GM21717 (cell line): ENCODE measurements around the gene DNAJC6.

Experiments used
- ATAC-seq: cut with Tn5 transposase; IDR thresholded peaks from one replicate; pipeline ENCODE4 v1.9.1; 2021; ENCODE audit warnings: mild to moderate bottlenecking, moderate library complexity; ENCODE audit not compliant: unreplicated experiment

The DNAJC6 gene

GRCh38 chr1:65399003-65399402 lies 89.7 kb downstream of the DNAJC6 start:
- ATAC-seq = no peak

- no peak for ATAC-seq
Measured at GRCh38 chr1:65401612-65402011, 92.3 kb downstream of the DNAJC6 start.

GRCh38 chr1:65404941-65405340 lies 95.6 kb downstream of the DNAJC6 start:
- no peak for ATAC-seq

- no peak for ATAC-seq
Measured at GRCh38 chr1:65407877-65408276, 98.5 kb downstream of the DNAJC6 start.

- ATAC-seq = no peak
Measured at GRCh38 chr1:65409314-65409713, 100.0 kb downstream of the DNAJC6 start.

- no peak for ATAC-seq
Measured at GRCh38 chr1:65409816-65410326, 100.5 kb downstream of the DNAJC6 start.

DNA sequence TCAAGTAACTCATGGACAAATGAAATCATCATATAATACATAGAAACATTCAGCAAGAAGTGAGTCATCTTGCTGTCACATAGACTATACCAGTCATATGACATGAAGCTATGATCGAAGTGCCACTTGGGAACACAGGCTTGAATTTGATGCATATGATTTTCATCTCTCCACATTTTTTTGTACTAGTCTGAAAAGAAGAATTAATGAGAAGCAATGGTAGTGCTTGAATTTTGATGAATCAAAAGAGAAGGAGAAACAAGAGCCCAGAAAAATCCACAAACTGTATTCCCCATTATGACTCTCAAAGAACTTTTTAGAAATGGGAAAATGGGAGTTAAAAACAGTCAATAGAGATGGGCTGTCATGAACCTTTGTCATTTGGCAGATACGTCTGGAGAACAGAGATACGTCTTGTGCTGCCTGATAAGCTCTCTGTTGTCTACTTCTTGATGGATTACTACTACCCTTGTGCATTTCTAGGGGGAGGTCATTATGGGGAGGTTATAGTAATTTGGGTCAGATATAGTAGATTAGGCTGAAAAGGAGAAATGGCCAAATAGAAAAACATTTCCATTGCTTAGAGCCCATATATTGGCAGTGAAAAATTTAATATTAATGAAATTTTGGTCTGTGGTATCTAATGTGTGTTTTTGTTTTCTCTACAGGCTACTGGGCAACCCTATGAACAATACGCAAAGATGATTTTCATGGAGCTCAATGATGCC lies 103.1 kb downstream of the DNAJC6 start:
- ATAC-seq = no peak

DNA sequence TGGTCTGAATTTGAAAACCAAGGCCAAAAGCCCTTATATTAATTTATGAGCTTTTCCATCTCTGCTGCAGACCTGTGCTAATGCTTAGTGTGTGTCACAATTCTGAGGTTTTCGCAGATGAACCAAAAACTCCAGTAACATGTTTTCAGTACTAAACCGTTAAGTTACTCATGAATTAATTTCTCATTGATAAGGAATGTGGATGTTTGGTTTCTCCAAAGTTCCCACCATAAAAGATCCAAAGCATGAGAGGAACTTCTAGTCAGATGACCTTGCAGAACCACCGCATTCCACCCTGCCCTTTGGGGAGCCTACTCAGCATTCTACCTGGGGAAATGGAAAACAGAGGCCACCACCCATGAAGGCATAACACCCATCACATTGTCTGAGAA lies 103.6 kb downstream of the DNAJC6 start:
- ATAC-seq = no peak

DNA sequence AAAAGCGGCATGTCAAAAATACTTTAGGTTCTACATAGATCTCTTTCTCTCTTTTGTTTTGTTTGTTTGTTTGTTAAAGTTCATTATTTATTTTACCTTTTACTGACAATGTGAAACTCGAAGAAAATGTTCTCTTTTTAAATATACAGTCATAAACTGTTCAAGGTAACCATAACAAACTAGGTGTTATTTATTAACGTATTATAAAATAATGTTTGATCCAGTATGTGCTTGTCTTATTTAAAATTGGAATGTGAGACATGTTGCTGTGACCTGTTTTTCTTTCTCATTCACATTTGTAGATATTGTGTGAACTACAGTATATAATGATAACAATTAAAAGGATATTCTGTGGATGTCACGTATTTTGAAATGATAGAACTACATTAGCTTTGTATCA lies 105.2 kb downstream of the DNAJC6 start:
- no peak for ATAC-seq

- ATAC-seq = no peak
Measured at GRCh38 chr1:65416767-65417166, 107.4 kb downstream of the DNAJC6 start.

DNA sequence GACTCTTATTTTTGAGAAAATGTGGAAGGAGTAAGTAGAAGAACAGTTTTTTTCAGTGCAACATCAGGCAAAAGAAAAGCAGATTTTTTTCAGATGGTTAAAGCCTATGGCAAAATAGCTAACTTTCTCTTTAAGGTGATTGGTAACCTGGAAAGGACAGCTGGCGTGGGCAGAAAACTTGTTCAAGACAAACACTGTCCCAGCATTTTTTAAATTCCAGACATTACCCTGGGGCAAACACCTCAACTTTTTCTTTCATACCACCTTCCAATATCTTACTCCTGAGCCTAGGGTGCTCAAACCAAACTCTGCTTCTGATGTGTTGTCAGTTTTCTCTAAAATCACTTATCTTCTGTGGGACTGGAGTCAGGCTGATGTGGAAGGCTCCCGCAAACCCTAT lies 108.4 kb downstream of the DNAJC6 start:
- no peak for ATAC-seq

DNA sequence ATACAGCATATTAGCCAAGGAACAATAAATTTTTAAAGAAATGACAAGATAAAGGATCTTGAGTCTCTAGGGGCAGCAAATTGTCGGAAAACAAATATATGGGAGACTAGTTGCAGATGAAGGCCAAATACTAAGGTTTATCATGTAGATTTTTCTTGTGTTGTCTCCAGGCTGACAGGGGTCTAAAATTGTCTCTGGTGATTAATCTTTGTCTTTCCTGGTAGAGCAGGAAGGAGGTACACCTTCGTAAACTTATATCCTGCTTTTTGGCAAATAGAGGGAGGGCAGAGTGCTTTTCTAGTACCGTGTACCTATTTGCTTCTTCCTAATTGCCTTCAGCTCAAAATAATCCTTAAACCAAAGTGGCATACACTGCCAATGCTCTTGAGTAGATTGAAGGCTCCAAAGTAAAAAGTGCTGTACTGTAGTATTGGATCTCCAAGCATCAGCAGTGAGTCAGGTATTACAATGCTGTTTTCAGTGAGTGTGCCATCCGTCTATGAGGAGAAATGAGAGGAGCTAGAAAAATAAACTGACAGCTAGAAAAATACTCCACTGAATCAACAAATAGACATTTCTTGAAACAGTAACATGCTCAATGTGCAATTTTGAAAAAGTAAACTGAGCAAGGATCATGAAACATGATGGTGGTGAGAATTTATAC lies 109.3 kb downstream of the DNAJC6 start:
- no peak for ATAC-seq

DNA sequence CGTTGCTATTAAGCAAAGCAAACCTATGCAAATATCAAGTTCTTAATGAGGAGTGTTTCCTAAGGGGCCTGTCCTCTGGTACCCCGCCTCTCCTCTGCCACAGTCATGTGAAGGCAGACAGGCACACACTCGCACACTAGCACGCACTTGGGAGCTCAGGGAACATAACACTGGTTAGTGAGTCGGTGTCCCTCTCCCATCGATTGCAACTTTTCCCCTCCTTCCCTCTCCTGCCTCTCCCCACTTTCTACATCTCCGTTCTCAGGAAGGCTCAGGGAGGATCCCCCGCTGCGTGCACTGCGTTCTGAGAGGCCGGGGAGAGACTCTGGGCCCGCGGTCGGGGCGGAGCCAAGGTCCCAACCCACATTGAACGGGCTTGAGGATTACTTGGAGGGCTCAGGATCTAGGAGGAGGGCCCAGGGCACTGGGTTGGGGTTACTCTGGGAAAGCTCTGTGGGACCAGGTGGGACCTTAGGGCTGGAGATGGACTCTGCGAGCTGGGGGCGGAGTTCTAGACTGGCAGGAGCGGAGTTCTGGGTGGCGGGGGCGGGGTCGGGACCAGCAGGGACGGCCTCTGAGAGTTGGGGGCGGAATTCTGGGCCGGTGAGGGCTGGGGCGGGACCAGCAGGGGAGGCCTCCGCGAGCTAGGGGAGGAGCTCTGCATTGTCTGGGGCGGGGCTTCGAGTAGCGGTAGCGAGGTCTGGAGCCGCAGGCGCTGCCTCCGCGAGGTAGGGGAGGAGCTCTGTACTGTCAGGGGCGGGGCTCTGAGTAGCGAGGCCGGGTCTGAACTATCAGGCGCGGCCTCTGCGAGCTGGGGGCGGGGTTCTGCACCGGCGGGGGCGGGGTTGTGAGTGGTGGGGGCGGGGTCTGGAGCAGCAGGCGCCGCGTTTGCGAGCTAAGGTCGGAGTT lies 110.6 kb downstream of the DNAJC6 start:
- peak; percentile 92 for ATAC-seq

GRCh38 chr1:65420590-65421350 lies 111.4 kb downstream of the DNAJC6 start, which contains the start of the genes LEPR and LEPROT:
TSS of gene LEPR (plus strand) at chr1:65420668. CDS start at chr1:65565566, 144,898 bp downstream.
TSS of gene LEPROT (plus strand) at chr1:65420668. CDS start at chr1:65420725, 57 bp downstream.
- peak; percentile 57 for ATAC-seq

GRCh38 chr1:65421351-65422025 lies 112.1 kb downstream of the DNAJC6 start:
- ATAC-seq = no peak

DNA sequence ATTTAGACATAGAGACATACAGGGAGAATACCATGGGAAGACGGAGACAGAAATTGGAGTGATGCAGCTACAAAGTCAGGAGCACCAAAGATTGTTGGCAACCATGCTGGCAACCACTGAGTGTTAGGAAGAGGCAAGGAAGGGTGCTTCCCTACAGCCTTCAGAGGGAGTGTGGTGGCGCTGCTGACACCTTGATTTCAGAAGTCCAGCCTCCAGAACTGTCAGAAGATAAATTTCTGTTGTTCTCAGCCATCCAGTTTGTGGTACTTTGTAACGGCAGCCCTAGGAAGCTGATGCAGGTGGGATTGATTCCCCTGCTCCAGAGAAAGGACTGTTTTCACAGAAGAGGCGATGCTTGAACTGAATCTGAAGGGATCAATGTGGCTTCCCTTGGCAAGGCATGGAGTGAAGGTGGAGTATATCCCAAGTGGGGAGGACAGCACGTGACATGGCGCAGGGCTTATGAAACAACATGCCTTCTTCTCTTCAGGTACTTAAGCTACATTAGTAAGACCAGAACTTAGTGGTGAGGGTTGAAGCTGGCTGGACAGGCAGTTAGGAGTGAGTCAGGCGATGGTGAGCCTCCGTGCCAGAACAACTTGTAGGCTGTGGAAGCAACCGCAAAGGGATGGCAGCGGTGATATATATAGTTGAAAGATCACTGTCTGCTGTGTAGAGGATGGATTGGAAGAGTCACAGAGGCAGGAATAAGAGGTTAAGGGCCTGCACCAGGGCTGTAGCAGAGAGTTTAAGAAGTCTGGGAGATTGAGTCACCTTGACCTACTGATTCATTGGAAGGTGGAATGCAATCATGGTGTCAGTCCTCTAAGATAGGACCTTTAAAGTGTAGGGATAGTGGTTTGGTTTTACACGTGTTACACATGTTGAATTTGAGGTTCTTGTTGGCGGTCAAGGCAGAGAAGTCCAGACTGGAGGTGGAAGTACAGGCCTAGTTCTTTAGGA lies 113.2 kb downstream of the DNAJC6 start:
- ATAC-seq = no peak

- no peak for ATAC-seq
Measured at GRCh38 chr1:65423884-65424572, 114.7 kb downstream of the DNAJC6 start.

DNA sequence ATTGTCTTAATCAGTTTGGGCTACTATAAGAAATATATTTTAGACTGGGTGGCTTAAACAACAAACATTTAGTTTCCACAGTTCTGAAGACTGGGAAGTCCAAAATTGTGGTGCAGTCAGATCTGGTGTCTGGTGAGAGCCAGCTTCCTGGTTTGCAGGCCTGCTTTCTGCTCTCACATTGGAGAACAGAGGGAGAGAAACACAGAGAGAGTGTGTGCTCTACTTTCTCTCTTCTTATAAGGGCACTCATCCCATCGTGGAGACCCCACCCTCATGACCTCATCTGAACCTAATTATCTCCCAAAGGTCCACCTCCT lies 115.2 kb downstream of the DNAJC6 start:
- ATAC-seq = no peak
